K562 (cell line): ENCODE results near the gene MRTFB.

ENCODE experiments used
- CCNT2 ChIP-seq: IDR thresholded peaks from 2 replicates; pipeline ENCODE4 v1.6.1; 2011; ENCODE audit warnings: borderline replicate concordance, low read depth, mild to moderate bottlenecking, moderate library complexity, mixed read lengths, low read length; ENCODE audit not compliant: insufficient read length; ENCODE audit errors: extremely low read depth
- CHD2 ChIP-seq: IDR thresholded peaks from 2 replicates; pipeline ENCODE4 v1.6.1; 2011; ENCODE audit warnings: low read depth, low read length
- HDAC2 ChIP-seq: fragments of 450-650 bp; IDR thresholded peaks from 2 replicates; pipeline ENCODE4 v1.6.1; 2016; ENCODE audit warnings: mild to moderate bottlenecking
- HDAC6 ChIP-seq: IDR thresholded peaks from 2 replicates; pipeline ENCODE4 v1.6.1; 2012; ENCODE audit warnings: low read depth, mild to moderate bottlenecking, control low read depth, inconsistent platforms, low read length, moderate library complexity
- HNRNPLL ChIP-seq: fragments of 200-400 bp; formaldehyde crosslinking; IDR thresholded peaks from 2 replicates; pipeline ENCODE4 v1.6.1; 2017; ENCODE audit warnings: low read length, low read depth, mild to moderate bottlenecking; ENCODE audit not compliant: poor library complexity, severe bottlenecking
- PHF8 ChIP-seq: fragments of 200-600 bp; sonication (generic); IDR thresholded peaks from 2 replicates; pipeline ENCODE4 v1.6.1; 2012; ENCODE audit warnings: mixed run types, mild to moderate bottlenecking, inconsistent platforms, low read length, moderate library complexity, borderline replicate concordance
- POLR2A ChIP-seq: fragments of 450-650 bp; conservative IDR thresholded peaks from 2 replicates; pipeline ENCODE4 v1.6.1; 2016
- SMARCC2 ChIP-seq: fragments of 450-650 bp; IDR thresholded peaks from 2 replicates; pipeline ENCODE4 v1.6.1; 2017; ENCODE audit warnings: antibody characterized with exemption, moderate library complexity, mild to moderate bottlenecking, low read depth
- TRIM24 ChIP-seq, 2 experiments: fragments of 450-650 bp; IDR thresholded peaks; 2 replicates each; pipeline ENCODE4 v1.6.1; 2016
- ZSCAN29 ChIP-seq: fragments of 450-650 bp; IDR thresholded peaks from 2 replicates; pipeline ENCODE4 v1.6.1; 2017
- TF ChIP-seq, protein P1 (sequence below), 2 experiments: fragments of 450-650 bp in 1 of 2; sonication (generic) in 1 of 2; formaldehyde crosslinking in 1 of 2; IDR thresholded peaks in 1 of 2; conservative IDR thresholded peaks in 1 of 2; 2 replicates each; pipeline versions ENCODE4 v1.6.1 to v1.8.1; 2016 to 2023; ENCODE audit warnings: mild to moderate bottlenecking in 2 of 2, moderate library complexity in 2 of 2, inconsistent platforms in 1 of 2, missing genetic modification reagents in 1 of 2
- TF ChIP-seq, protein P2 (sequence below): fragments of 450-650 bp; IDR thresholded peaks from 2 replicates; pipeline ENCODE4 v1.6.1; 2017; ENCODE audit warnings: mild to moderate bottlenecking, moderate library complexity

DNA sequence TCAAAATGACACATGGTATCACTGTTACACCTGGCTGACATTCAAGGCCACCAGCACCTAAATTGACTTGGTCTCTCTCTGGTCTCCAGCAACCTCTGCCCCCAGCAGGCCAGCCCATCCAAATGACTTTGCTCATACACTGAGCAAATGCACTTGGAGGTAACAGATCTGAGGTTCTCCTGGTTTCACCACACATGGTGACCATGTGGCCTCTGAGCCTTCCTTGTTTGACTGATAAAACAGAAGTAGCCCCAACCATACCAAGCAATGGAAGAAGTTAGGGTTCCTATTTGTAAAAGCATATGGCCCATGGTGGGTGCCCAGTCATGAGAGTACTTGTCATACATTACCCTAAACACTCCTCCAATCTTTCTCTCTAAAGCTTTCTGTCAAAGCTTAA, 181.7 kb downstream of the MRTFB start:
- TF ChIP-seq SMARCC2 (no peak), PHF8 (no peak), HDAC6 (no peak), HNRNPLL (no peak), POLR2A (no peak), TRIM24 (IDR thresholded peaks at IDR 0.05) (no peak), CCNT2 (no peak), CHD2 (no peak), ZSCAN29 (no peak), HDAC2 (no peak)
- TF ChIP-seq, protein P1, sequence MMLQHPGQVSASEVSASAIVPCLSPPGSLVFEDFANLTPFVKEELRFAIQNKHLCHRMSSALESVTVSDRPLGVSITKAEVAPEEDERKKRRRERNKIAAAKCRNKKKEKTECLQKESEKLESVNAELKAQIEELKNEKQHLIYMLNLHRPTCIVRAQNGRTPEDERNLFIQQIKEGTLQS (IDR thresholded peaks at IDR 0.05) = no peak
- TF ChIP-seq, protein P1 (CRISPR knock-in tag; conservative IDR thresholded peaks at IDR 0.05) = no peak
- TF ChIP-seq, protein P2, sequence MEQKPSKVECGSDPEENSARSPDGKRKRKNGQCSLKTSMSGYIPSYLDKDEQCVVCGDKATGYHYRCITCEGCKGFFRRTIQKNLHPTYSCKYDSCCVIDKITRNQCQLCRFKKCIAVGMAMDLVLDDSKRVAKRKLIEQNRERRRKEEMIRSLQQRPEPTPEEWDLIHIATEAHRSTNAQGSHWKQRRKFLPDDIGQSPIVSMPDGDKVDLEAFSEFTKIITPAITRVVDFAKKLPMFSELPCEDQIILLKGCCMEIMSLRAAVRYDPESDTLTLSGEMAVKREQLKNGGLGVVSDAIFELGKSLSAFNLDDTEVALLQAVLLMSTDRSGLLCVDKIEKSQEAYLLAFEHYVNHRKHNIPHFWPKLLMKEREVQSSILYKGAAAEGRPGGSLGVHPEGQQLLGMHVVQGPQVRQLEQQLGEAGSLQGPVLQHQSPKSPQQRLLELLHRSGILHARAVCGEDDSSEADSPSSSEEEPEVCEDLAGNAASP = no peak
